IMR-90 (cell line): ENCODE measurements around the gene PDCD6IP. TPM values are rescaled to one million over a fixed set of nuclear protein-coding genes. Genes with fewer than 3 reads are reported as not detected.

Source experiments
- ATAC-seq: fragments of 200-7000 bp; cut with Tn5 transposase; 2 replicates; pipeline ENCODE4 v1.9.1; 2020; ENCODE audit warnings: low read depth, mild to moderate bottlenecking, moderate library complexity
- BruUV-seq: library from RNA; stranded (reverse); fragments of 400-500 nt; replicated peaks from 2 replicates; lab custom pipeline; 2021; lab: Mats Ljungman, UMichigan
- CTCF ChIA-PET: fragments of 300-600 bp; formaldehyde crosslinking; extraction: SDS; loops from one replicate; lab custom pipeline; 2021; ENCODE audit warnings: antibody characterized with exemption; lab: Yijun Ruan, JAX
- POLR2A ChIA-PET: fragments of 300-600 bp; sonication (Branson Sonifier 250); formaldehyde crosslinking; loops from one replicate; lab custom pipeline; 2022; ENCODE audit warnings: antibody characterized with exemption; ENCODE audit not compliant: unreplicated experiment; lab: Charles Lee
- DNase-seq: peaks from one replicate; pipeline ENCODE4 v3.0.0; 2013
- H2AFZ ChIP-seq: replicated peaks from 2 replicates; pipeline ENCODE3; 2013; ENCODE audit warnings: low read length, mild to moderate bottlenecking; ENCODE audit not compliant: poor library complexity
- H2AK5ac ChIP-seq: 2 replicates; pipeline ENCODE4 v1.6.1; 2013; ENCODE audit warnings: low read depth, low read length, inconsistent platforms
- H2AK9ac ChIP-seq: replicated peaks from 2 replicates; pipeline ENCODE3; 2013; ENCODE audit warnings: mild to moderate bottlenecking, low read depth, low read length, moderate library complexity; ENCODE audit not compliant: poor library complexity
- H2BK120ac ChIP-seq: 2 replicates; pipeline ENCODE4 v1.6.1; 2013; ENCODE audit warnings: low read depth, low read length, inconsistent platforms
- H2BK15ac ChIP-seq: 3 replicates; pipeline ENCODE4 v1.6.1; 2013; ENCODE audit warnings: low read depth, low read length, inconsistent platforms
- H2BK20ac ChIP-seq: 2 replicates; pipeline ENCODE4 v1.6.1; 2013; ENCODE audit warnings: low read depth, mild to moderate bottlenecking, inconsistent platforms, low read length, moderate library complexity
- H2BK5ac ChIP-seq: 2 replicates; pipeline ENCODE4 v1.6.1; 2013; ENCODE audit warnings: mild to moderate bottlenecking, low read depth, low read length, inconsistent platforms; ENCODE audit not compliant: poor library complexity, severe bottlenecking
- H3K14ac ChIP-seq: replicated peaks from 2 replicates; pipeline ENCODE4 v1.6.1; 2013; ENCODE audit warnings: low read depth, low read length, inconsistent platforms
- H3K18ac ChIP-seq: 2 replicates; pipeline ENCODE4 v1.6.1; 2013; ENCODE audit warnings: low read depth, low read length, control low read depth
- H3K23ac ChIP-seq: 2 replicates; pipeline ENCODE4 v1.6.1; 2013; ENCODE audit warnings: low read depth, low read length, inconsistent platforms
- H3K27ac ChIP-seq: 2 replicates; pipeline ENCODE4 v1.5.1; 2013; ENCODE audit warnings: mild to moderate bottlenecking, control low read depth, low read length; ENCODE audit not compliant: insufficient read depth
- H3K27me3 ChIP-seq: 2 replicates; pipeline ENCODE4 v1.6.1; 2013; ENCODE audit warnings: low read length; ENCODE audit not compliant: control insufficient read depth, insufficient read depth
- H3K36me3 ChIP-seq: 2 replicates; pipeline ENCODE4 v1.6.1; 2013; ENCODE audit warnings: low read length, mixed read lengths; ENCODE audit not compliant: control insufficient read depth, insufficient read depth
- H3K4ac ChIP-seq: 2 replicates; pipeline ENCODE4 v1.6.1; 2013; ENCODE audit warnings: low read depth, low read length, inconsistent platforms
- H3K4me1 ChIP-seq: 2 replicates; pipeline ENCODE4 v1.6.1; 2013; ENCODE audit warnings: low read length, mixed read lengths; ENCODE audit not compliant: control insufficient read depth, insufficient read depth
- H3K4me2 ChIP-seq: 2 replicates; pipeline ENCODE4 v1.6.1; 2013; ENCODE audit warnings: low read depth, mild to moderate bottlenecking, control low read depth, low read length, moderate library complexity
- H3K4me3 ChIP-seq: 2 replicates; pipeline ENCODE4 v1.5.1; 2013; ENCODE audit warnings: low read depth, mild to moderate bottlenecking, control low read depth, low read length, moderate library complexity; ENCODE audit not compliant: insufficient read depth
- H3K56ac ChIP-seq: 2 replicates; pipeline ENCODE4 v1.6.1; 2013; ENCODE audit warnings: low read length, inconsistent platforms; ENCODE audit not compliant: insufficient read depth; ENCODE audit errors: extremely low read depth
- H3K79me1 ChIP-seq, 2 experiments: 2 replicates each; pipeline ENCODE4 v1.6.1; 2013; ENCODE audit warnings: low read length in 2 of 2, inconsistent platforms in 1 of 2, low read depth in 1 of 2
- H3K9ac ChIP-seq: 2 replicates; pipeline ENCODE4 v1.6.1; 2013; ENCODE audit warnings: low read depth, low read length, control low read depth
- H3K9me1 ChIP-seq: 2 replicates; pipeline ENCODE4 v1.6.1; 2013; ENCODE audit warnings: low read length, inconsistent platforms; ENCODE audit not compliant: insufficient read depth
- H3K9me3 ChIP-seq: 2 replicates; pipeline ENCODE4 v1.6.1; 2013; ENCODE audit warnings: low read length; ENCODE audit not compliant: control insufficient read depth, insufficient read depth
- H4K20me1 ChIP-seq: 2 replicates; pipeline ENCODE4 v1.6.1; 2013; ENCODE audit warnings: low read length, inconsistent platforms; ENCODE audit not compliant: insufficient read depth
- H4K5ac ChIP-seq: 2 replicates; pipeline ENCODE4 v1.6.1; 2013; ENCODE audit warnings: mild to moderate bottlenecking, low read depth, low read length, control low read depth
- H4K8ac ChIP-seq, 2 experiments: 2 replicates each; pipeline ENCODE4 v1.6.1; 2013; ENCODE audit warnings: low read depth in 2 of 2, low read length in 2 of 2, control low read depth in 1 of 2, inconsistent platforms in 1 of 2
- H4K91ac ChIP-seq: 2 replicates; pipeline ENCODE4 v1.6.1; 2013; ENCODE audit warnings: low read depth, low read length, inconsistent platforms; ENCODE audit not compliant: insufficient read depth
- FOS ChIP-seq: fragments of 150-350 bp; IDR thresholded peaks from 2 replicates; pipeline ENCODE4 v1.6.1; 2016; ENCODE audit warnings: low read depth, low read length
- RFX5 ChIP-seq: IDR thresholded peaks from 2 replicates; pipeline ENCODE4 v1.8.0; 2012; ENCODE audit warnings: low read depth, mild to moderate bottlenecking, low read length, moderate library complexity
- WGBS, 2 experiments: methylation state at CpG; one replicate each; pipeline versions ENCODE4 v1.1.5 to v1.1.7; 2013; ENCODE audit warnings: missing lambda C conversion rate in 2 of 2; ENCODE audit not compliant: insufficient read length in 1 of 2; ENCODE audit errors: extremely low coverage in 2 of 2; 5-methylcytosine and 5-hydroxymethylcytosine counted together
- dilution Hi-C: fragments of 300-500 bp; cut with HindIII; formaldehyde crosslinking; loops from one replicate; pipeline ENCODE4 v1.14.3; 2018; ENCODE audit warnings: low sequenced_read_pairs; ENCODE audit not compliant: unreplicated experiment
- in situ Hi-C: fragments of 300-500 bp; cut with MboI; formaldehyde crosslinking; loops from 3 replicates; pipeline ENCODE4 v1.14.3; 2019; ENCODE audit warnings: low sequenced_read_pairs, inconsistent platforms, mixed read lengths
- intact Hi-C: fragments of 100-400 bp; cut with micrococcal nuclease; formaldehyde crosslinking; loops from 2 replicates; pipeline ENCODE4 v1.10.0; 2022
- polyA plus RNA-seq, 3 experiments: library from polyadenylated mRNA; depleted of rRNA; stranded (reverse); fragments of >200 nt; gene quantifications; 2 replicates each; pipeline ENCODE4 v1.2.3, GENCODE V29; 2012; ENCODE audit warnings: low replicate concordance in 1 of 3
- total RNA-seq: library from RNA; depleted of rRNA; stranded (reverse); fragments of >200 nt; gene quantifications from 2 replicates; pipeline ENCODE4 v1.2.3, GENCODE V29; 2012
- TF ChIP-seq, protein P1 (sequence below): conservative IDR thresholded peaks from 2 replicates; pipeline ENCODE4 v1.5.1; 2012; ENCODE audit warnings: mild to moderate bottlenecking, low read depth, low read length, improper control_type of control experiment

PDCD6IP gene
- total and polyA plus RNA-seq, 2 of the 4 experiments (the other 2 are of a cell fraction) = 68.1 to 78.3 TPM

- POLR2A ChIA-PET = no interaction called here
- no peak overlapping the region for H3K4me3 ChIP-seq
- CTCF ChIA-PET = no interaction called here
- no peak overlapping the region for H2BK20ac ChIP-seq
- no peaks in the 10 kb centered on the region for H3K27me3 ChIP-seq
- H3K23ac ChIP-seq = no peak overlapping the region
- H3K9me3 ChIP-seq = no peaks in the 10 kb centered on the region
- no peak overlapping the region for H4K8ac ChIP-seq
- H3K4ac ChIP-seq = no peak overlapping the region
- no peak overlapping the region; the same call in 1 of the 2 replicates for H3K18ac ChIP-seq
- in situ Hi-C loops (no loop called here), dilution Hi-C loops (no loop called here), intact Hi-C loops (no loop called here)
- H2AK5ac ChIP-seq = no peak overlapping the region
- no peak overlapping the region for H4K91ac ChIP-seq
- ATAC-seq = peak; percentile 63
- H4K20me1 ChIP-seq = no peaks in the 10 kb centered on the region
- peaks cover 20 to 34% of the 10 kb centered on the region in 2 experiments for H3K79me1 ChIP-seq
- H3K14ac ChIP-seq = no peak overlapping the region
- H3K9ac ChIP-seq = no peak overlapping the region
- H2AK9ac ChIP-seq = no peak overlapping the region
- no peak overlapping the region for H2BK120ac ChIP-seq
- peak; percentile 75 for DNase-seq
- H3K36me3 ChIP-seq = peaks cover 27% of the 10 kb centered on the region
- H2BK5ac ChIP-seq = no peak overlapping the region
- H2BK15ac ChIP-seq = no peak overlapping the region
- no TSS peak for BruUV-seq
- WGBS, 2 experiments = no CpG with 5 or more reads among the region's 1 CpG
- H3K4me1 ChIP-seq = no peaks in the 10 kb centered on the region; the same call in 1 of the 2 replicates
- H3K9me1 ChIP-seq = no peaks in the 10 kb centered on the region
- H3K4me2 ChIP-seq = no peak overlapping the region
- H2AFZ ChIP-seq = no peak overlapping the region
- H3K27ac ChIP-seq = no peak overlapping the region
- no peak overlapping the region for H3K56ac ChIP-seq
- no peak overlapping the region for H4K5ac ChIP-seq
- TF ChIP-seq, protein P1, sequence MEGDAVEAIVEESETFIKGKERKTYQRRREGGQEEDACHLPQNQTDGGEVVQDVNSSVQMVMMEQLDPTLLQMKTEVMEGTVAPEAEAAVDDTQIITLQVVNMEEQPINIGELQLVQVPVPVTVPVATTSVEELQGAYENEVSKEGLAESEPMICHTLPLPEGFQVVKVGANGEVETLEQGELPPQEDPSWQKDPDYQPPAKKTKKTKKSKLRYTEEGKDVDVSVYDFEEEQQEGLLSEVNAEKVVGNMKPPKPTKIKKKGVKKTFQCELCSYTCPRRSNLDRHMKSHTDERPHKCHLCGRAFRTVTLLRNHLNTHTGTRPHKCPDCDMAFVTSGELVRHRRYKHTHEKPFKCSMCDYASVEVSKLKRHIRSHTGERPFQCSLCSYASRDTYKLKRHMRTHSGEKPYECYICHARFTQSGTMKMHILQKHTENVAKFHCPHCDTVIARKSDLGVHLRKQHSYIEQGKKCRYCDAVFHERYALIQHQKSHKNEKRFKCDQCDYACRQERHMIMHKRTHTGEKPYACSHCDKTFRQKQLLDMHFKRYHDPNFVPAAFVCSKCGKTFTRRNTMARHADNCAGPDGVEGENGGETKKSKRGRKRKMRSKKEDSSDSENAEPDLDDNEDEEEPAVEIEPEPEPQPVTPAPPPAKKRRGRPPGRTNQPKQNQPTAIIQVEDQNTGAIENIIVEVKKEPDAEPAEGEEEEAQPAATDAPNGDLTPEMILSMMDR = no peak
- TF ChIP-seq FOS (peak; percentile 39; the same call in 1 of the 2 replicates), RFX5 (no peak)
Measured at GRCh38 chr3:33826688-33827087, 28.3 kb downstream of the PDCD6IP start.
